NCI-H526 treated with DMSO at 0.1 percent for 48 hours (cell line): ENCODE results near the gene CYBC1.

Experiments used
- DNase-seq: peaks from one replicate; lab custom pipeline; 2025; lab: John Stamatoyannopoulos, UW

Gene CYBC1

DNA sequence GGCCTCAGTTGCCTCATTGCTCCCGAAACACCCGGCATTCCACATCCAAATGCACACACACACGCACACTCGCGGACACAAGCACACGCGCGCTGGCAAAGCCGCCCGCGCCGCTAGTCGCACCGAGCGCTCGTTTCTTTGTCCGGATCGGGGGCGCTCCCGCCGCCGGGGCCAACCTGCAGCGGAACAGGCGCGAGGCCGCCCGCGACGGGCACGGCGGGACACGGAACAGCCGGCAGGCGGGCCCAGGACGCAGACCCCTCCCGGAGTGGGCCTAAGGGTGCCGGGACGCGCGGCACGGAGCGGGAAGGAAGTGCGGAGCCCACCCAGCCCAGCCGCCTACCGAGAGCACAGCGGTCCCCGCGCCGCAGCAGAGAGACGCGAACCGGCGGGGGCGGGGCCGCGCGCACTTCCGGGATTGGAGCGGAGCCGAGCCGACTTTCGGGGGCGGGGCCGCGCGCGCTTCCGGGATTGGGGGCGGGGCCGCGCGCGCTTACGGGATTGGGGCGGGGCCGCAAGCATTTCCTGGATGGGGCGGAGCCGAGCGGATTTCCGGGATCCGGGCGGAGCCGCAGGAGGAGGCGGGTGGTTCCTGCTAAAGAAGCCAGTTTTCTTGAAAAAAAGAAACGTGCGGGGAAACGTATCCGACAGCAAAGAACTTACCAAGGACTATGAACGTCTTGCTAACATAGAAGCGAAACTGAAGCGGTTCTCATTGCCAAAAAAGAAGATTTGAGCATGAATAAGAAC, at the start of gene CYBC1:
TSS of gene CYBC1 (minus strand) at position 396 of the 750 bp plus-strand sequence. CDS start 1,498 bp downstream, outside the sequence.
- peak; percentile 74 for DNase-seq

DNA sequence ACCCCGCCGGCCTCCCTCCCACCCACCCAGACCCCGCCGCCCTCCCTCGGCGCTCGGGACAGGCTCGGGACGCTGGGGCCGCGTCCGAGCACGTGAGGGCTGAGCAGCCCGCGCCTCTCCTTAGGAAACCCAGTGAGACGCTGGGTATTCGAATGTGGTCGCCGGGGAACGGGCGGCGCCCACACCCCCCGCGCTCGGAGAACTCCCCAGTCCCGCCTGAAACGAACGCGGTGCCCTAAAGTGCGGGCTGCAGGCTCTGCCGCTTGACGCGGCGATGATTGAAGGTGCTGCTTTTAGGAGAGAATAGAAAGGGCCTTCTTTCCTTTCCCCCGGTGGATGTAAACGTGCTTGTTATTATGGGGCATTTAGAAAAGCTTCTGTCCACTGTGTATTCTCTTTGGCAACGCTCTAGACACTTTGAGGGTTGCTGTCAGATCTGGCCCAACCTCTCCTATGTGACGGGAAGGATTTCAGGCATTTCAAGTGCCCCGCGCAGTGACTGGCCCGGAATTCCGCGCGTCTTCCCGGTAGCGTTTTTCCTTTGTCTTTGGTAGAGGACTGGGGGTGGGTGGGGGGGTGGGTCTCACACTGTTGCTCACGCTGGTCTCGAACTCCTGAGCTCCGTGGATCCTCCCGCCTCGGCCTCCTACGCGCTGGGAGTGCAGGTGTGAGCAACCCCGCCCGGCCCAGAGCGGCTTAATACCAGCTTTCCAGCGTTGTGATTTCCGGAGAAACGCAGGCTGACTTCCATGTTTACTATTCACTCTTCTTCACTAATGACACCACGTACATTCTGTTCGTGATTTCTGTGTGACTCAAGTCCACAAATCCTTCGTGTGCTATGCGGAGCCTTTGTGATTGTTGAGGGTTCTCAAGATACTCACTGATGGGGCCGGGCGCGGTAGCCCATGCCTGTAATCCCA, 47.2 kb upstream of the CYBC1 start:
- DNase-seq, result peak; percentile 16

DNA sequence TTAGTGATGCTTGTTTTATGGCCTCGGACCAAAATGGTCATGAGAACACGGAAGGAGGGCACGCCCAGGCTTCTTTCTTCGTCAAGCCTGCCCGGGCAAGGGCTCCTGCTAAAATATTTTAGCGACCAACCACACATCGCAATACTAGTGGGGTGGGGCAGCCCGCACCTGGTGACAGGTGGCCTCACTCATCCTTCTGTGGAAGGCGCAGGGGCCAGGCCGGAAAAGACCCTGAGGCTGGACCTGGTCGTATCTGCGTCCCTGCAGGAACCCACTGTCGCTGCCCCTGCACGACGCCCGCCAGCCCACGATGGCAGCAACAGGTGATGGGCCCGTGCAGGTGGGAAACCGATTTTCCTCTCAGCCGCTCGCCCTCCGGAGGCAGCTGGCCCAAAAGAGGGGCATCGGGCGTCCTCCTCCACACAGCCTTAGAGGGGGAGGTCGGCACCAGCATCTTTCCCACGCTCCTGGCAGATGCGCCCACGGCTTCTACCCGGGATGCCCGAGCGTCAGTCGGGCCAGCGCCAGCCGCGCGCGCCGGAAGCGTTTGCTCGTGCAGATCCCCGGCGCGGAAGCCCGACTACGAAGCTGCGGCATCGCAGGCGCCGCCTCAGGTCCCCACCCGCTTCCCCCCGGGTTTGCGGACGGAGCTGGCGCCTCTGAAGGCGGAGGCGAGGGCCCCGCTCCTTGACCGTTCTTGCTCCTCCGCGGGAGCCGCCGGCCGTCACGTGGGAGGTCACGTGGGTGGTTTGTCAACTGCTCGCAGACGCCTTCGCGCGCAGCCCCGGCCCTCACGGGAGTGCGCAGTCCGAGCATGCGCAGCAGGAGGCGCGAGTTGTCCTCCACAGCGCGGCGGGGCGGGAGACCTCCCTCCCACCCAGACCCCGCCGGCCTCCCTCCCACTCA, 46.2 kb upstream of the CYBC1 start:
- DNase-seq, result peak; percentile 84

DNA sequence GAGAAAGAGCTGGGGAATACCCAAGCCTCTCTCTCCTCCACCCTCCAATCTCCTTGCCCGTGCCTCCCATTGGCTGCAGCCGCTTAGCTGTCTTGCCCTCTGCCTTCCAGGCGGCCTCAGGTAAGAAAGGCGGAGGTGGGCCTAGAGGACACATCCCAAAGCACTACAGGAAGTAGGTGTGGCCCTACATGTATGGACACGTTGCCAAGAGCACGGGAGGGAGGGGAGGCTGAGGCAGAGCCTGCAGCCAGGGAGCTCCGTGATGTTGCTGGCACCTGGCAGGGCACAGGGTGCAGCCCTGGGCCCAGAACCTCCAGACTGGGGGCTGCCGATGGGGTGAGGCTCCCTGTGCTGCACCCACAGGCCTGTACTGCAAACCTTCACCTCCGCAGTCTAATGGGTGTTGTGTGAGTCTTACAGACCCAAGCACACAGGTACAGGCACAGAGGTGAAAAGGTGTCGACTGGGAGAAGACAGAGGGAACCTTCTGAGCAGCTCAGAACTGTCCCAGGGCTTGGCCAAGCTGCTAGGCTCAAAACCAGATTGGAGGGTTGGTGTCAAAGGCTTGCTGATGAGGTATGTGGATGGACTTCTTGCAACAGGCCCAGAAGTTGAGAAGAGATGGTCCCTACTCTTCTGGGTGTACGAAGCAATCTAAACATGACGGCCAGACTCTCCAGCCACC, 45.4 kb upstream of the CYBC1 start:
- peak; percentile 49 for DNase-seq

DNA sequence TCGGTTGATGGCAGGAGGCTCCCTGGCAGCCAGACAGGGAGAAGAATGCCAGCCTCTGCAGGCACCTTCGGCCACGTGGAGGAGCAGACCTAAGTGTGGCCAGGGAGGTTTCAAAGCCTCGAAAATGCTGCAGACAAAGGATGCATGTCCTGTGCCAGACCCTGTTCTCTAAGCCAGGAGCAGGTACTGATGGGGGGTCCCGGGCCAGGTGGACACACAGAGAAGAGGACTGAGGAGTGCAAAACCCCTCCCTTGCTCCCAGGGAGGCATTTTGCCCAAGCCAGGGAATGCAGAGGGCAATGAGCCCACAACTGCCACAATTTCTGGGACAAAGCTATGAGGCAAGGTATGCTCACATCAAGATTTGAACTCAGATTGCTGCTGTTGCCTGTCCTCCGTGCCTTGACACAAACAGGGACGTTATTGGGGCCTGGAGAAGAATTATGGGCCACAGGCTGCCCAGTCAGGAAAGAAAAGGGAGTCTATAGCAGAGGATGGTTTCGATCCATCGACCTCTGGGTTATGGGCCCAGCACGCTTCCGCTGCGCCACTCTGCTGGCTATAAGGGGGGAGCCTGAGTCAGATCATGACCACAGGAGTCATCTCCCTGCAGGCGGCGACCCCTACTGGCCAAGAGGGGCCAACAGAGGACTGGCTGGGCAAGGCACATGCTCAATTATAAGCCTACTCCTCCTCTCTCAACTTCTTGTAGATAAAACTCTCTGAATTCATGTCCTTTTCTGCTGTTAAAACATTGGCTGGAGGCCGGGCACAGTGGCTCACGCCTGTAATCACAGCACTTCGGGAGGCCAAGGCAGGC, 43.9 kb upstream of the CYBC1 start:
- peak; percentile 90 for DNase-seq

DNA sequence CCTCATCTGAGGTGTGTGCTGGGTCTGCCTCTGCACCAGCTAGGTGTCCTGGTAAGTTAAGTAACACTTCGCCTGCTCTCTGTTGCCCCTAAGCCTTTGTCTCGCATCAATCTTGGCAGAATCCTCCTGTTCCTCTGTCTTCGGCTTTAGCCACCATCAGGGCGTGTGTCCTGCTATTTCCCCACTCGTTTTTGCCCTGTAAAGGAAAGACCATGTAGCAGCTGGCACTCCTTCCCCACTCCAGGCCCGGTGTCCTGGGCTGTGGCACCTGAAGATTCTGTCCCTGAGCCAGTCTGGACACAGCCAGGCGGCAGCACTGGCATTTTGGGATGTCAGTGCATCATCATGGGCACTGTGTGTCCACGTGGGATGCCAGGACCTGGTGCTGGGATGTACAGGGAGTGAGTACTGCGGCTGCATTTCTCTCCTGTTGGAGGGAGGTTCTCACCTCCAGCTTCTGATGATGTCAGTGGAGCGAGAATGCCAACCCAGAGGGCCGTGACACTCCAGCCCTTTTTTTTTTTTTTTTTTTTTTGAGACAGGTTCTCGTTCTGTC, 42.8 kb upstream of the CYBC1 start:
- DNase-seq, result no peak

DNA sequence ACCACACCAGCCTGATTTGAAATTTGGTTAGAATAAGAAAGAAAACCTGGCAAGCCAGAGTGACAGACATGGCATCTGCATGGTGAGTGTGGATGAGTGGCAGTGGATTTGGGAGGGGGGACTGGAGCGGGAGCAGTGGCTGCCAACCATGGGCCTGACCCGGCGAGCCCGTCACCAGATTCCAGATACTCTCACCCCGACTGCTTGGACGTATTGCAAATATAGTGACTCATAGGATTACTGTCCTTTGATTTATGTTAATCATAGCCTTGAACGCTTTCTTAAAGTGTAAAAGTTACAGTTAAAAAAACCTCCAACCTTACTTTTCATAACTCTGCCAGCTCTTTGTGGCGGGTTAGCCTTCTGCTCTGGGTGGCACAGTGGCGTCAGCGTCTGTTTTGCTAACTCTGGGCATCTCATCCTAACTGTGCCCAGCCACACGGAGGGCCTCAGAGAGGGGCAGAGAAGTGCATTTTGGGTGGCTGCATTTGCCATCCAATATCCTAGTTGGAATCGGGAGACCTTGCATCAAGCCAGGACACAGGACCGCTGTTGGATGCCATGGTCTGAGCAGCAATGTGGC, 42.2 kb upstream of the CYBC1 start:
- DNase-seq, result no peak

DNA sequence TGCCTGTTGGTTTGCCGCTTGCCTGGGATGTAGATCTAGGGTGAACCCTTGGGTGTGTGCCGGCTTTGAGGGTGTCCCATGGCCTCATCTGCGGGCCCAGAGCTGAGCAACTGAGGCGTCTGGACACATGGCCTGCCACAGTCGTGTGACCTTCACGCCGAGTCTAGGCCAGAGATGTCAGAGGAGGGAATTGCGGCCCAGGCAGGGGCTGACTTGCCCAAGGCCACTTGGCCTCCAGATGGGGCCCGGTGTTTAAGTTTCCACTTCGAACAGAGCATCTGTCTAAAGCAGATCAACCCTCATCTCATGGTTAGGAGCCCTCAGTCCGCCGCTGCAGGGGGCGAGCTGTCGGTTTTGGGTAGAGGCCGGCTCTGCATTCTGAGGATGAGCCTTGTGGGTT, 41.0 kb upstream of the CYBC1 start:
- DNase-seq, result no peak

DNA sequence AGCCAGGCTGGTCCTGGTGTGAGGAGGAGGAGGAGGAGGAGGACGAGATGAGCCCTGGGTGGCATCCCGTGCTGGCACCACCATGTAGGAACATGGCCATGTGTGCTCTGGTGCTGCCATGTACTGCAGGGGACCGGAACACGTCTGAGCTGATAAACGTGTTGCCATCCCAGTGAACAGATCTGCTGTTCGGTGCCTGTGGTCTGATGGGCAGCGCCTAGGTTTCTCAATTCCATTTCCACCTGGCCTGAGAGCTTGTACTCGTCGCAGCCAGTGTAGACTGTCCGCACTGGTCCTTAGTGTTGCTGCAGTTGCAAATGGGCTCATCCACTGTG, 40.6 kb upstream of the CYBC1 start:
- DNase-seq, result no peak

DNA sequence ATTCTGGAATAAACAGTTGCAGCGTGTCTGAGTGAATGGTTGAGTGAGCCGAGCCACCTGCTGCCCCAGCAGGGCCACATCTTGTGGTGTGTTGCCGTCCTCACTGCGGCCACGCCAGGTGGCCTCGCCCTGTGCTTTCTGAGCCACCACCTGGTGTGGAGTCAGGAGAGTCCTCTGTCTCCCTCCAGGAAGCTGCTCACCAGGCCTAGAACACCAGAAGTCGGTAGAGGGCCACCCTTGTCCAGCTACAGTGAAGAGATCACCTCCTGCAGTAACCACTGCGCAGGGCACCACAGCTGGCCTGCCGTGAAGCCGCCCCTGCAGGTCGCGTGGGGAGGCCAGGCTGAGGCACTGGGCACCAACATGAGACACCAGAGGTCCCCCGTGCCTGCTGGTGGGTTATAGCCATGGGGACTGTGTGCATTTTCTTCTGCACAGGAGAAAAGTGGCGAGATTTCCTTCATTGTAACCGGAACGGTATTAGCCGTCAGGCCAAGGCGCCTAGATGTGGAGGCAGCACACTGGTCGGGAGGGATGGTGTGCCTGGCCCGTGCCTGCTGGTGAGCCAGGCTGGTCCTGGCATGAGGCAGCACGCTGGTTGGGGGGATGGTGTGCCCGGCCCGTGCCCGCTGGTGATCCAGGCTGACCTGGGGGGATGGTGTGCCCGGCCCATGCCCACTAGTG, 40.1 kb upstream of the CYBC1 start:
- DNase-seq, result no peak

DNA sequence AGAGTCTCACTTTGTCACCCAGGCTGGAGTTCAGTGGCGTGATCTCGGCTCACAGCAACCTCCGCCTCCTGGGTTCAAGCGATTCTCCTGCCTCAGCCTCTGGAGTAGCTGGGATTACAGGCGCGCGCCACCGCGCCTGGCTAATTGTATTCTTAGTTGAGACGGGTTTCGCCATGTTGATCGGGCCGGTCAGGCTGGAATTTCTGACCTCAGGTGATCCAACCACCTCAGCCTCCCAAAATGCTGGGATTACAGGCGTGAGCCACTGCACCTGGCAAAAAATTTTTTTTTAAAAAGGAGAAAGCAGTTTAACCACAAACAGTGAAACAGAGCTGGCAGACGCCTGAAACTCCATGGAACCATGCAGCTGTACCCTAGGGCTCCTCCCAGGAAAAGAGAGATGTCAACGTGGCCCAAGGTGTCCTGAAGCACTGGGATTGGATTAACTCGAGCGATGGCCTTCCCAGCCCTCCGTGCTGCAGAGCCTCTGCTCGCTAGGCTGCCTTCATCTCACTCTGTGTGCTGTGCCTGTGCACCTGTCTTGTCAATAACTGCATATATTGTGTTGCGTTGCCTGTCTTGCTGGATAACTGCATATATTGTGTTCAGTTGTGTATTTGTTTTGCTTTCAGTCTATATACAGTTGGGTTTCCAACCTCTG, 39.4 kb upstream of the CYBC1 start:
- no peak for DNase-seq

DNA sequence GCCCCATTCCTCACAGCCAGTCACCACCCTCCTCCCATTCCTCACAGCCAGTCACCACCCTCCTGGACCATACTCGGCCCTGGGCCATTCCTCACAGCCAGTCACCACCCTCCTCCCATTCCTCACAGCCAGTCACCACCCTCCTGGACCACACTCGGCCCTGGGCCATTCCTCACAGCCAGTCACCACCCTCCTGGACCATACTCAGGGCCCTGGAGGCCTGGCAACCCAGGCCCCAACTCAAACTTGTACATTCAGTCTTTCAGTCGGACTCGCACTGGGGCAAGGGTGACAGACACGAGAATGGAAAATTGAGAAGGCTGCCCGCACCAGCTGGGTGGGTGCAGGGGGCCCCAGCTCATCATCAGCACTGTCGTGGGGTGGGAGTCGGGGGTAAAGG, 38.6 kb upstream of the CYBC1 start:
- no peak for DNase-seq

DNA sequence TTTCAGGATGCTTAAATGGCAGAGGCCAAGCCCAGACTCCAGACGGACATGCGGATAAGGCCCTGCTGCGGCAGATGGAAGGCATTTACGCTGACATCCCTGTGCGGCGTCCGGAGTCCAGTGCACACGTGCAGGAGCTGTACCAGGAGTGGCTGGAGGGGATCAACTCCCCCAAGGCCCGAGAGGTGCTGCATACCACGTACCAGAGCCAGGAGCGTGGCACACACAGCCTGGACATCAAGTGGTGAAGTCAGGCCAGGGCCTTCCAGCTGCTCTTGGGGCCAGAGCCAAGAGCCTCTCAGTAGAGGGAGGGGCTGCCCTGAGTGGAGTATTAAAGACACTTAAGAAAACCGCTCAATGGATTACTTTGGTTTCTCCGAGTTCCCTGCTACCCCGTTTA, 37.4 kb upstream of the CYBC1 start:
- no peak for DNase-seq

DNA sequence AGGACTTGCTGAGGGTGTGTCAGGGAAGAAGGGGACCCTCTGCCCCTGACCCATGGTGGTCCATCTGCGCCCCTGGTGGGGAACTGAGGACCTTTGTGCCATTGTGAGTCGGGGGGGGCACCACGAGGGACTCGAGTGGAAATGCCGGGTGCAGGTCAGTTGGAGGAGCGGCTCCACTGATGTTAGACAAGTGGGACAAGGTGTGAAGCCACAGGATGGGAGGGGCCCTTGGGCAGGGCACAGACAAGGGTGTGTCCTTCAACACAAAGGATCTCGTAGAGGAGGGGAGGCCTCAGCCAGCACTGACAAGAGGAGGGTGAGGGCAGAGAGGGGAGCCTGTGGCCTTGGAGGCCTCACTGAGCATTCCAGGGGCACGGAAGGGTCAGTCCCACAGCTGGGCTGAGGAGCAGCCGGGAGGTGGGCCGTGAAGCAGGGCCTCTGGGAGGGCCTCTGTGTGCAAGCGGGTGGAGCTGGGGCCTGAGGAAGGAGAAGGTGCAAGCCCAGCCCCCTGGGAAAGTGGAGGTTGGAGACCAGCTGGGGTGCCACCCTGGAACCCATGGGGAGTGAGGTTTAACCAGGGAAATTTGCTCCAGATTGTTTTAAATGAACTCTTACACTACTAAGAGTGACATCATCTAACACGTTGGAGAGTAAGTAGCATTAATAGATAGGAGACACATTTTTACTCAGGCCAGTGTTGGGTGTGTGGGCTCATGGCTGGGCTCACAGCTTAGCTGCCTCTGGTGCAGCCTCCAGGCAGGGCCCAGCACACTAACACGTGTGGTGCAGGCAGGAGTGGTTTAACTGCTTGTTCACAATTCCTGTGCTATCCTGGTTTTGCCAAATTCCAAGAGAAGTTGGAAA, 35.9 kb upstream of the CYBC1 start:
- no peak for DNase-seq

DNA sequence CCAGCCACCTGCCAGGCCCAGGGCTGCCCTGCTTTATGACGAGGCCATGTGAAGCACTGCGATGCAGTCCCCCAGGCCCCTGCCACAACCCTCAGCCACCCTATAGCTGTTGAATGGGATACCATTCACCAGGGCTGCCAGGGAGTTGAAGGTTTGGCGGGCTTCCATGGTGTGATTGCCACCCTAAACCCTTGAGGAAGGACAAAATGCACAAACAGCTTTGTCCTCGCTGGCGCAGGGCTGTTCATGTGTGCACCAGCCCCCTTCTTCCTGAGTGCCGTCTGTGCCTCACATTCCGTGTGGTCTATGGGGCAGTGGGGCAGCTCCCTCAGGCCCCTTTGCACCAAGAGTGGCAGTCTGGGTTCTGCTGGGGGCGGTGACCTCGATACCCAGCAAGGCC, 33.3 kb upstream of the CYBC1 start:
- DNase-seq, result no peak

DNA sequence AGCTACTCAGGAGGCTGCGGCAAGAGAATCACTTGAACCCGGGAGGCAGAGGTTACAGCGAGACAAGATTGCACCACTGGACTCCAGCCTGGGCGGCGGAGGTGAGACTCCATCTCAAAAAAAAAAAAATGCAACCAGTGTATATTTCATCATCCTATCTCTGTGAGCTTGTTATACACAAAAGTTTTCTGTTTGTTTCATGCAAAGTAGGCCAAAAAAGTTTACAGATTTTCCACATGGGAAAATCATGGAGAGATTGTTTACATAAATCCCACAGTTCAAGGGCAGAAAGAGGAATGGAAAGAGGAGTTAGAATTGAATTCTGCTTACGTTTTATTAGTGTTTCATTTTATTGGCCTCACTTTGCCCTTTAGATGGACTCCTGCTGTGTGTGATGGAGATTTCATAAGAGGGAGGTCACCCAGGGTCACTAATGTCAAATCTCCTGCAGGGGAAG, 32.7 kb upstream of the CYBC1 start:
- no peak for DNase-seq

DNA sequence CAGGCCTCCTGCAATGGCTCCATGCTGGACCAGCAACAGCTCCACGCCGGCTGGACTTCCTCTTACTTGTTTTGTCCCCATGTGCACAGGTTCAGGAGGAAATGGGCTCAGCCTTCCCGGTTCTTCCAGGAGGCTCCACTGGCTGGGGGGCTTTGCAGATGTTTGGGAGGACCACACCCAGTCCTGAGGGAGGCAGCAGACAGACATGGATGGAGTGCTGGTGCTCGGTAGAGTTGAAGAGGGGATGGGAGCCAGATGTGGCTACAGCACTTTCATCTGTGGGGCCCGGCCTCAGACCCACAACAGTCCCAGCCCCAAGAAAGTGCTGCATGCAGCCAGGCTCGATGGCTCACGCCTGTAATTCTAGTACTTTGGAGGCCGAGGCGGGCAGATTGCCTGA, 29.8 kb upstream of the CYBC1 start:
- no peak for DNase-seq

DNA sequence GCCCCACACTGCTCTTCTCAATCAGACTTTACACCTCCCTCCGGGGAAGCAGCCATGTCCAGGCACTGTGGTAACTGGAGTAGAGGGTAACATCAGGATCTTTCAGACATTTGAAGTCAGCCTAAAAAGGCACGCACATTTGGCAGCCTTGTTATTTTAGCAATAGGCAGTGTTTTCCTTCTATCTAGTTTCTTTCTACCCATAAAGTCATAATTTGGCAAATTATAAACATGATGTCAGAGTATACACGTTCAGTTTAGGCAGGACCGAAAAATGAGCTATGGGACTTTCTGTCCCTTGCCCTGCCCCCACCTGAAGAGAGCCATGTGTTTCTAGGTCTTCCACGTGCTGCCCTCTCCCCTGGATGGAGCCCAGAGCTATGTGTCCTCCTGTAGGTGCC, 29.1 kb upstream of the CYBC1 start:
- DNase-seq, result no peak
